Osteoblast (primary cell): Measurements from ENCODE around the gene ZNF474. TPM values are rescaled to one million over a fixed set of nuclear protein-coding genes. Genes with fewer than 3 reads are reported as not detected.
A peak's percentile ranks its signal among the peaks of the same experiment; 100 is the strongest.

Experiments used
- DNase-seq: peaks from one replicate; pipeline ENCODE4 v3.0.0; 2011; ENCODE audit warnings: low spot score, mixed read lengths; ENCODE audit not compliant: insufficient read length; ENCODE audit errors: missing footprints
- H2AFZ ChIP-seq: 2 replicates; pipeline ENCODE4 v1.6.0; 2011; ENCODE audit warnings: mild to moderate bottlenecking, low read length
- H3K27ac ChIP-seq: 2 replicates; pipeline ENCODE4 v1.5.1; 2011; ENCODE audit warnings: mild to moderate bottlenecking, low read depth, low read length, moderate library complexity
- H3K27me3 ChIP-seq: 2 replicates; pipeline ENCODE4 v1.6.0; 2012; ENCODE audit warnings: mild to moderate bottlenecking, control low read depth, inconsistent platforms, low read length, moderate library complexity; ENCODE audit not compliant: insufficient read depth
- H3K36me3 ChIP-seq: 2 replicates; pipeline ENCODE4 v1.5.1; 2011; ENCODE audit warnings: mild to moderate bottlenecking, low read length, control low read depth, moderate library complexity; ENCODE audit not compliant: insufficient read depth
- H3K4me1 ChIP-seq: 2 replicates; pipeline ENCODE4 v1.5.1; 2011; ENCODE audit warnings: mild to moderate bottlenecking, low read length, control low read depth, moderate library complexity; ENCODE audit not compliant: insufficient read depth
- H3K4me2 ChIP-seq: 2 replicates; pipeline ENCODE4 v1.6.0; 2011; ENCODE audit warnings: mild to moderate bottlenecking, low read length; ENCODE audit not compliant: insufficient read depth
- H3K4me3 ChIP-seq: fragments of 200-600 bp; sonication (generic); 3 replicates; pipeline ENCODE4 v1.5.1; 2012; ENCODE audit warnings: mild to moderate bottlenecking, low read length, inconsistent platforms; ENCODE audit not compliant: insufficient read depth
- H3K79me2 ChIP-seq: 2 replicates; pipeline ENCODE4 v1.6.0; 2012; ENCODE audit warnings: mild to moderate bottlenecking, low read length, control low read depth, inconsistent platforms; ENCODE audit not compliant: insufficient read depth
- H3K9me3 ChIP-seq: 2 replicates; pipeline ENCODE4 v1.5.1; 2011; ENCODE audit warnings: low read depth, low read length, control low read depth
- H4K20me1 ChIP-seq: 2 replicates; pipeline ENCODE4 v1.6.0; 2012; ENCODE audit warnings: mild to moderate bottlenecking, low read length, control low read depth; ENCODE audit not compliant: insufficient read depth
- total RNA-seq: library from RNA; depleted of rRNA; stranded (reverse); fragments of >200 nt; gene quantifications from 2 replicates; pipeline ENCODE4 v1.2.3, GENCODE V29; 2012
- TF ChIP-seq, protein P1 (sequence below): IDR thresholded peaks from 2 replicates; pipeline ENCODE4 v1.5.1; 2011; ENCODE audit warnings: mild to moderate bottlenecking, low read depth, low read length, moderate library complexity; ENCODE audit errors: extremely low read depth

ZNF474 gene
- total RNA-seq, result 0.29 and 0.72 TPM in 2 replicates

DNA sequence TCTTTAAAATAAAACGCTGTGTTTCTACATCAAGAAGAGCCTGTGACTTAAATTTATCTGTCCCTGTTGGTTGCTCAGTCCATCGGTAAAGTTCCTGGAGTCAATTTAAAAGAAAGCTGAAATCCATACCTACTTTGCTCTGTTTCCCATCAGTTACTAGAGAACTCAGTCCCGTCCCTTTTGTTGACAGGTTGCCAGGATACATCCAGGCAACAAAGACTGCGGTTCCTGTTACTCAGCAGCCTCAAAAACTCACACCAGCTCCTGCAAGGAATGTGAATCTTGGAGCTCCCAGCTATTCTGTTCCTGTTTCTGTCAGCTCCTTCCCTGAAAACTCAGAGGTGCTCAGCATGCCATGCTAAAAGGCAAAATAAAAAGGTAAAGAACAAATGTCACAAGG is at the start of gene ZNF474:
ZNF474 (plus strand) TSS at position 241 of the 400 bp plus-strand sequence. CDS start 22,445 bp downstream, outside the sequence.
- TF ChIP-seq, protein P1, sequence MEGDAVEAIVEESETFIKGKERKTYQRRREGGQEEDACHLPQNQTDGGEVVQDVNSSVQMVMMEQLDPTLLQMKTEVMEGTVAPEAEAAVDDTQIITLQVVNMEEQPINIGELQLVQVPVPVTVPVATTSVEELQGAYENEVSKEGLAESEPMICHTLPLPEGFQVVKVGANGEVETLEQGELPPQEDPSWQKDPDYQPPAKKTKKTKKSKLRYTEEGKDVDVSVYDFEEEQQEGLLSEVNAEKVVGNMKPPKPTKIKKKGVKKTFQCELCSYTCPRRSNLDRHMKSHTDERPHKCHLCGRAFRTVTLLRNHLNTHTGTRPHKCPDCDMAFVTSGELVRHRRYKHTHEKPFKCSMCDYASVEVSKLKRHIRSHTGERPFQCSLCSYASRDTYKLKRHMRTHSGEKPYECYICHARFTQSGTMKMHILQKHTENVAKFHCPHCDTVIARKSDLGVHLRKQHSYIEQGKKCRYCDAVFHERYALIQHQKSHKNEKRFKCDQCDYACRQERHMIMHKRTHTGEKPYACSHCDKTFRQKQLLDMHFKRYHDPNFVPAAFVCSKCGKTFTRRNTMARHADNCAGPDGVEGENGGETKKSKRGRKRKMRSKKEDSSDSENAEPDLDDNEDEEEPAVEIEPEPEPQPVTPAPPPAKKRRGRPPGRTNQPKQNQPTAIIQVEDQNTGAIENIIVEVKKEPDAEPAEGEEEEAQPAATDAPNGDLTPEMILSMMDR, result no peak
- Histone ChIP-seq H3K4me2 (peak within 1 kb of the TSS; percentile 51), H3K27ac (peak within 1 kb of the TSS; percentile 84)

DNA sequence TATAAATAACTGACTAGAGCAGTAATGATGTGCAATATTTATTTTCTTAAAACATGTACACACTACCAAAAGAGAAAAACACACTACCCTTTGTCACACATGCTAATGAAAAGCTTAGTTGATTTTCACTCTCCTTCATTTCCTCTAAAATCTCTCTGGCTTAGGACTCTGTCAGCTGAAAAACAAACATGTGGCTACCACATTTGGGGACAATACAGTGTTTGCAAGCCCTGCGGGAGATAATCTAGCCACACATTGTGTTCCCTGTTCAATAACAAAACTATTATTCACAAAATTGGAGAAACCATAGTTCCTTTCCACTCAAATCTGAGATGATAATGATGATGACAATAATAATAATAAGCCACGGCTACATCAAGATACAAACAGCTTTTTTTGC is 47.8 kb upstream of the ZNF474 start:
- H3K9me3 ChIP-seq, result no peaks in the 10 kb centered on the region
- H3K79me2 ChIP-seq, result peaks cover 10% of the 10 kb centered on the region
- peak overlapping the region; percentile 45 for H3K4me2 ChIP-seq
- H3K4me3 ChIP-seq, result peak overlapping the region; percentile 3
- no peaks in the 10 kb centered on the region for H4K20me1 ChIP-seq
- H3K27ac ChIP-seq, result peak overlapping the region; percentile 59
- no peaks in the 10 kb centered on the region for H3K36me3 ChIP-seq
- TF ChIP-seq, protein P1, result no peak
- H3K27me3 ChIP-seq, result no peaks in the 10 kb centered on the region
- peaks cover 35% of the 10 kb centered on the region for H3K4me1 ChIP-seq
- no peak for DNase-seq
- peak overlapping the region; percentile 85 for H2AFZ ChIP-seq

More for the DNA sequence above, at the start of gene ZNF474:
- H4K20me1 ChIP-seq, result no peaks in the 10 kb centered on the region
- no peaks in the 10 kb centered on the region for H3K9me3 ChIP-seq
- peaks cover 33% of the 10 kb centered on the region for H3K4me1 ChIP-seq
- no peak within 1 kb of the TSS for H2AFZ ChIP-seq
- no peaks in the 10 kb centered on the region for H3K27me3 ChIP-seq
- DNase-seq, result peak; percentile 74
- H3K36me3 ChIP-seq, result no peaks in the 10 kb centered on the region
- no peaks in the 10 kb centered on the region for H3K79me2 ChIP-seq
- H3K4me3 ChIP-seq, result no peak within 1 kb of the TSS

GRCh38 chr5:122083535-122083934 is 45.8 kb upstream of the ZNF474 start:
- Histone ChIP-seq H3K4me1 (peaks cover 38% of the 10 kb centered on the region), H3K36me3 (no peaks in the 10 kb centered on the region), H2AFZ (peak overlapping the region; percentile 52), H4K20me1 (no peaks in the 10 kb centered on the region), H3K9me3 (no peaks in the 10 kb centered on the region), H3K4me3 (no peak overlapping the region), H3K4me2 (no peak overlapping the region), H3K27me3 (no peaks in the 10 kb centered on the region), H3K79me2 (no peaks in the 10 kb centered on the region), H3K27ac (no peak overlapping the region)
- TF ChIP-seq, protein P1, result no peak
- no peak for DNase-seq

DNA sequence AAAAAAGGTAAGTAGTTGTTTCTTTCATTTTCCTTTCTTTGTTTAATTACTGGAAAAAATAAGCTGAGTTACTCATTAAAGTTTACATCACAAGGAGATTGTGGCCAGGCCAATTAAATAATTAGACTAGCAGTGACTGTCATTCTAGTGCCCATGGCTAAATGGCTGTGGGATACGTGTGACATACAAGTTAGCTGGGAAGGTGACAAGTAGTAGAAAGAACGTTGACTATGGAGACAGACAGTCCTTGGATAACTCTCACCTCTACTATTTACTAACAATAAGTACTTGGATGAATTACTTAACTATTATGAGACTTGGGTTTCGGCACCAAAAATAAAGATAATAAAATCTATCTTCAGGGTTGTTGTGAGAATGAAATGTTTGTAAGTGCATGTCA is 44.3 kb upstream of the ZNF474 start:
- no peak overlapping the region for H3K4me2 ChIP-seq
- no peak overlapping the region for H3K4me3 ChIP-seq
- no peaks in the 10 kb centered on the region for H3K79me2 ChIP-seq
- H3K27me3 ChIP-seq, result no peaks in the 10 kb centered on the region
- TF ChIP-seq, protein P1, result no peak
- no peaks in the 10 kb centered on the region for H3K36me3 ChIP-seq
- H2AFZ ChIP-seq, result no peak overlapping the region
- no peaks in the 10 kb centered on the region for H3K9me3 ChIP-seq
- no peak for DNase-seq
- no peaks in the 10 kb centered on the region for H4K20me1 ChIP-seq
- H3K27ac ChIP-seq, result no peak overlapping the region
- peaks cover 42% of the 10 kb centered on the region for H3K4me1 ChIP-seq
